HG03159 (cell line): ENCODE results near the gene SLC46A2.

Source experiments
- ATAC-seq: cut with Tn5 transposase; IDR thresholded peaks from one replicate; pipeline ENCODE4 v1.9.1; 2021; ENCODE audit warnings: mild to moderate bottlenecking, moderate library complexity; ENCODE audit not compliant: unreplicated experiment

Gene SLC46A2

GRCh38 chr9:112887381-112887780 lies 3.3 kb downstream of the SLC46A2 start:
- ATAC-seq: no peak

GRCh38 chr9:112886351-112886750 lies 4.3 kb downstream of the SLC46A2 start:
- no peak for ATAC-seq

DNA sequence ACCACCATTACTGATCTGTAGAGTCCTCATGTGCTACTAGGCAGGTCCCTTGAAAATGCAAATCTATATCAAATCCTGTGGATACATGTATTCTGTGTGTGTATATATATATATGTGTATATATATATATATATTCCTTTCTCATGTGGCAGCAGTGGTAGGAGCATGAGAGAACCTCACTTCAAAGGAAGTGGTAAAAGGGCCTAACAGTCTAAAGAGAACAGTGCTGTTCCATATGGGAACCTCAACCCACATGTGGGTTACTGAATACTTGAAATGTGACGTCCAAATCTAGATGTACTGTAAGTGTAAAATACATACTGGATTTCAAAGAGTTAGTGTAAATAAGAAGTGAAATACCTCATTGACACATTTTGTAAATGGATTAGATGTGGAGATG lies 5.4 kb downstream of the SLC46A2 start:
- no peak for ATAC-seq

- no peak for ATAC-seq
Measured at GRCh38 chr9:112884721-112885120, 6.0 kb downstream of the SLC46A2 start.

- ATAC-seq: no peak
Measured at GRCh38 chr9:112884101-112884500, 6.6 kb downstream of the SLC46A2 start.

GRCh38 chr9:112881331-112881730 lies 9.3 kb downstream of the SLC46A2 start:
- ATAC-seq: no peak

DNA sequence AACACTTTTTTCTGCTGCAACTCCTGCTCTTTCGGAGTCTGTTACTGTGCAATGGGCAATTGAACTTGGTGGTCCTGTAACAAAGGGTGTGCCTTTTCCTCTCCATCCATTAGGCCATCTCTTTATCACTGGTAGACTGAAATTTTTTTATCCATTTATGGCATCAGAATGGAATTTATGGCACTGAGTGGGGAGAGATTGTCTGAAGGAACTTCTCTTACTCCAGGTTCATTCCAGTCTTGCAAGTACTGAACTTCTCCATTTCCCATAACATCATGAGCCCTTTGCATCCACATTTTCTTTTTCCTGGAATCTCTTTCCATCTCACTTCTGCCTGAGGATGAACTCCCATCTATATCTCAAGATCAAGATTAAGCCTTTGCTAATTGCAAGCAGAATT lies 10.0 kb downstream of the SLC46A2 start:
- ATAC-seq: no peak

DNA sequence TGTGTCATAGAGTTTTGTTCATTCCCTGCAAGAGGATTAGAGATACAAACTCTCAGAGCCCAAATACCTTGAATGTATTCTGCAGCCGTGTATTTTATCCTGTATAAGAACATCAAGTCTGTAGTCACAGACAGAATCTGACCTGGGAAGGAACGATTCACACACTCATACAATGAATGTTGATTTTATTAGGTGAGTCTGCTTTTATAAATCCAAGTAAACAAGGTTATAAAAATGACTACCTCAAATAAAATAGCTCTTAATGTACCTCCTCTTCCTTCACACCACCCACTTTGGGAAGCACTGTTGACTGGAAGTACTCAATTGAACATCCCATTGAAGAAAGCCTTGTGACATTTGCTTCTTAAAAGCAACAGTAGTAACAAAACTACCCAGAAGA lies 11.9 kb downstream of the SLC46A2 start:
- no peak for ATAC-seq

GRCh38 chr9:112873773-112874405 lies 16.8 kb downstream of the SLC46A2 start:
- ATAC-seq: no peak

GRCh38 chr9:112872019-112872418 lies 18.7 kb downstream of the SLC46A2 start:
- ATAC-seq: no peak

DNA sequence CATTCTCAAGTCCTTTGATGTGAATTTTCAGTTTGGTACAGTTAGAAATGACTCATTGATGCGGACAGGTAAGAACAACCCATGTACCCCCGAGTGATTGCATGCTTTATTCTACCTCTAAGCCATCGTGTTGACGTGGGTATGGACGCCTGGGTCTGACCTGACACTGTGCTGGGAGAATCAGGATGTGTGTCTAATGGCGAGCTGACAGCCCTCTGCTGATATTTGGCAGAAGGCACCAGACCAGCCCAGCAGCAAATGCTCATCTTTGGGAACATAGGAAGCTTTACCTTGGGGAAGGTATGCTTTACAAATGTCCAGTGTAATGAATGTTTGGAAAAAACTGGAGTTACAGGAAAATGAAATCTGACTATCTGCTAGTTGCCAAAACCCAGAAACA lies 20.1 kb downstream of the SLC46A2 start:
- no peak for ATAC-seq

DNA sequence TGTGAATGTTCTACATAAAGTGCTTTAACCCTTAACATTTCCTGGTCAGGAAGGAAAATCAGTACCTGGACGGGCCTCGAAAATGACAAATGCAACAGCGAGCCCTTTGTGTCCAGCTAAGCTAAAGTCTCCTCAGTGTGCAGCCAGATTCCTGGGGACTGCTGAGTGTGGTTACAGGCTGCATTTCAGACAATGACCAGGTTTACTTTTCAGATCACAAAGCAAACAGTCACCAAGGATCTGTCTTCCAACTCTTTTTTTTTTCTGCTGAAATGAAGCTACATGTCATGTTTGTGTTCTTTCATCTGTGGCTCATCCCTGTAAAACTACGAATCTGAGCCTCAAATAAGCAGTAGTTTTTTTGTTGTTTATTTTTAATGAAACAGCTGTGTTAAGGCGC lies 20.8 kb downstream of the SLC46A2 start:
- no peak for ATAC-seq

DNA sequence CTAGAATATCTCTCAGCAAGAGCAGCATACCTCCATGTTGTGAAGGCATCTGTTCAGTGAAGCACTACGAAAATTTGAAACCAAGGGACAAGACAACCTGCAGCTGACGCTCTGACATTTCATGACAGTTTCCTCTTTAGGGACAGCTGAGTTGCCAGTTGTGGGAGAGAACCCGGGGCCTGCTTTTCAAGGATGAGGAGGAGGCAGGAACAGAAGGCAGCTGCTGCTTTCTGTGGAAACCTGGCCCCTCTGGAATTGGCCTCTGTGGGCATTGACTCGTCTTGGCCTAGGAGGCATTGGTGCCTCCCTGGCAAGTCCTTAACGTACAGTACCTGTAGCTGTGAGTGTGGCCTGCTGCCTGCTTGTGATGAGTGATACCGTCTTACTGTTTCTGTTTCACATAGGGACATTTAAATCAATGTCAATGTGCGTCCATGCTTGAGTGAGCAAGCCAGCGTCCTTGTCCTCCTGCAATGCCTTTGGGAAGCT lies 21.6 kb downstream of the SLC46A2 start:
- peak; percentile 62 for ATAC-seq

- ATAC-seq: no peak
Measured at GRCh38 chr9:112868461-112868860, 22.2 kb downstream of the SLC46A2 start.

- no peak for ATAC-seq
Measured at GRCh38 chr9:112867275-112867991, 23.2 kb downstream of the SLC46A2 start.

DNA sequence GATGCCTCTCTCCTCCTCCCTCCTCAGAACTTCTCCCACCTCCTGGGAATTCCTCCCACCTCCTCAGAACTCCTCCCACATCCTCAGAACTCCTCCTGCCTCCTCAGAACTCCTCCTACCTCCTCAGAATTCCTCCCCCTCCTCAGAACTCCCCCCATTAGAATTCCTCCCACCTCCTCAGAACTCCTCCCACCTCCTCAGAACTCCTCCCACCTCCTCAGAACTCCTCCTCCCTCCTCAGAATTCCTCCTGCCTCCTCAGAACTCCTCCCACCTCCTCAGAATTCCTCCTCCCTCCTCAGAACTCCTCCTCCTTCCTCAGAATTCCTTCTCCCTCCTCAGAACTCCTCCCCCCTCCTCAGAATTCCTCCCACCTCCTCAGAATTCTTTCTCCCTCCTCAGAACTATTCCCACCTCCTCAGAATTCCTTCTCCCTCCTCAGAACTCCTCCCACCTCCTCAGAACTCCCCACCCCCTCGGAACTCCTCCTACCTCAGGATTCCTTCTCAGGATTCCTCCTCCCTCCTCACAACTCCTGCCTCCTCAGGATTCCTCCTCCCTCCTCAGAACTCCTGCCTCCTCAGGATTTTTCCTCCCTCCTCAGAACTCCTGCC lies 23.9 kb downstream of the SLC46A2 start:
- no peak for ATAC-seq

DNA sequence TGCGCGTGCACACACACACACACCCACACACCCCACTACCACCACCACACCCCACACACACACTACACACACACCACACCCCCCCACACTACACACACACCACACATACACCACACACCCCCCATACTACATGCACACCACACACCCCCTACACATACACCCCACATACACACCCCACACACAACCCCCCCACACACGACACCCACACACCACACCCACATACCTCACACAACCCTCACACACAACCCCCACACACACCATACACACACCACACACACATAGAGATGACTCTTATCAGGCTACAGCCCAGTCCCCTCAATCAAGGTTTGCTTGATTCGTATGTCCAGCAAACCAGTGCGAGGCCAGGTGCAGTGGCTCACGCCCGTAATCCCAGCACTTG lies 25.7 kb downstream of the SLC46A2 start:
- ATAC-seq: no peak

- ATAC-seq: no peak
Measured at GRCh38 chr9:112864403-112864802, 26.3 kb downstream of the SLC46A2 start.

GRCh38 chr9:112863746-112864145 lies 26.9 kb downstream of the SLC46A2 start:
- no peak for ATAC-seq

GRCh38 chr9:112863214-112863613 lies 27.5 kb downstream of the SLC46A2 start:
- peak; percentile 37 for ATAC-seq

DNA sequence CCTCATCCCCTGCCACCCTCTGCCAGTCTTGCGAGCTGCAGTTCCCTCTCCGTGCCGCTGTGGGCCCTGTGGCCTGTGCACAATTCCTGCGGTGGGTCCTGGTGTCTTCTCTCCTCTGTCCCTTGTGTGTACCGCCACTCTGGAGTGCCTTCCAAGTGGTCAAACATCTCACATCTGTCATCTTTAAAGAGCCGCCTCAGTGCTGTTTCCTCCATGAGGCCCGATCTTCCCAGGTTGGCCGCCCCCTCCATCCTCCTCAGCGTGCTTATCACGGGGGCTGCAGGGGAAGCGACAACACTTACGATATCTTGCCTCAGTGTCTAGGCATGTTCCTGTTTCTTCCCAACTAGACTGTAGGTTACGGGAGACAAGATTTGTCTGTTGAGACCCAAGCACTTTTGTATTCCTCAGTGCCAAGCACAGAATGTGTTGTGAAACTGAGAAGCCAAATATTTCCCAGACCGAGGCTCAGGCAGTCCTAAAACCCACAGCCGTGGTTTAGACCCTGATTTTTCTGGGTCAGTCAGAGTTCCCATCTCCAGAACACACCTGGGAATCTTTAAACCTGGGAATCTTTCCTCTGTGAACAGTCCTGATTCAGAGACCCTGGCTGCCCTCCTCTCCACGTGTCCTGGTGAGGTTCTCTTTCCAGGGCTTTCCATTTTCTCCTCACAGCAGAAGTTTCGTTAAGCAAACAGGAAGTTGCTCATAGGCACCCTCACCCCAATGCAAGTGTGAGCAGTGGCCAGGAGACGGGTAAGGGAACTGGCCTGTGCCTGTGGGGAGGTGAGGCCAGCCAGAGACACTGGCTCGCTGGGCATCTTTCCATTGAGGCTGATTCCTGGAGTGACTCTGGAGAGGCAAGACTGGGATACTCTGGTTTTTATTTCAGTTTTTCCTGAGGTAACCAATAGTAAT lies 28.8 kb downstream of the SLC46A2 start:
- ATAC-seq: no peak
